H7 (cell line): ENCODE results near the gene ZP2. TPM values are rescaled to one million over a fixed set of nuclear protein-coding genes. Genes with fewer than 3 reads are reported as not detected.
"Not testable (repeated sequence)": the region's sequence is repeated elsewhere in the genome, so short reads cannot be mapped to it uniquely, and the experiment has no call there.

Source experiments
- DNase-seq: peaks from one replicate; pipeline ENCODE4 v3.0.0; 2012
- H3K27me3 ChIP-seq: 2 replicates; pipeline ENCODE4 v1.6.0; 2011; ENCODE audit warnings: mild to moderate bottlenecking, low read length; ENCODE audit not compliant: control insufficient read depth, insufficient read depth
- H3K36me3 ChIP-seq: replicated peaks from 2 replicates; pipeline ENCODE4 v1.5.1; 2011; ENCODE audit warnings: low read length; ENCODE audit not compliant: control insufficient read depth, insufficient read depth
- H3K4me3 ChIP-seq: 2 replicates; pipeline ENCODE4 v1.5.1; 2011; ENCODE audit warnings: low read depth, mild to moderate bottlenecking, control low read depth, low read length, moderate library complexity; ENCODE audit not compliant: insufficient read depth
- total RNA-seq: library from RNA; depleted of rRNA; stranded (reverse); fragments of >200 nt; shearing (Covaris generic); gene quantifications from 2 replicates; pipeline ENCODE4 v1.2.3, GENCODE V29; 2014; rRNA removed

ZP2 gene
- total RNA-seq, result not detected in 2 replicates

GRCh38 chr16:21211486-21211885, at the start of gene ZP2:
TSS of gene ZP2 (minus strand) at chr16:21211574. CDS start at chr16:21211547, 27 bp downstream.
- Histone ChIP-seq H3K36me3 (no peaks in the 10 kb centered on the region), H3K4me3 (no peak within 1 kb of the TSS), H3K27me3 (no peaks in the 10 kb centered on the region)
- no peak for DNase-seq

GRCh38 chr16:21257284-21257683, 45.9 kb upstream of the ZP2 start:
- DNase-seq, result no peak
- Histone ChIP-seq H3K27me3 (no peaks in the 10 kb centered on the region), H3K4me3 (no peak overlapping the region), H3K36me3 (no peaks in the 10 kb centered on the region)

DNA sequence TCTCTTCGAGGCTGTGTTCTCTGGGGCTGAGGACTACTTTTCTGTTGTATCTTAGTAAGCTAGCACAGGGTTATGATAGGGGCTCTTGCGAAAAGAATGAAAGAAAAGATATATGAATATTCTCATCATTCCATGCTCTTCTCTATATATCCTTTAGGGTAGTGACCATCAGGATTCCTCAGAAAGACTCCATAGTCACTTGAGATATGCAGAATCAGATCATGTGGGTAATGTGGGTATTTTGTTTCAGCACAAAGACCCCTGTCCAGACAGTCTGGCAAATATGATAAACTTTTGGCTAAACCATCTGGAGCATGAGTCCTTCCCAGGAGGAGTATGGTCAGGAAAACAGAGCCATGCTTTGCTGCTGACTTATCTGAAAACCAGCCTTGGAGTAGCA, 45.3 kb upstream of the ZP2 start:
- no peaks in the 10 kb centered on the region for H3K27me3 ChIP-seq
- DNase-seq, result no peak

DNA sequence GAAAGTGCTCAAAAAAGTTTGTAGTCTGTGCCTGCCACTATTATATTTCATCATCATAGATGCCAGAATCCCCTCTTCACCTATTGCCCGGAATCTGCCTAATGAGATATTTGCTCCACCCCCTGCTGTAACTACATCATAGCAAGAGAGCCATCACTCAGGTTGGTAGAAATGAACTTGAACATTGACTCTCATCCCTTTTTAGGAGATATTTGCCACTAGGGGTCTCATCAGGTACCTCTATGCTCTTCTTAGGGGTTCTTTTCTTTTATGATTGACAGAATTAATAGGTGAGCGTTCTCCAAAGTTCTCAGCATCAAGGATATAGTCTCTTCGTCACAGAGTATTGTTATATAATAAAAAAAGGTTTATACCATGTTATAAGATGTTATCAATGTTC, 42.1 kb upstream of the ZP2 start:
- no peak for DNase-seq
- Histone ChIP-seq H3K36me3 (no peaks in the 10 kb centered on the region), H3K4me3 (no peak overlapping the region), H3K27me3 (no peaks in the 10 kb centered on the region)

More for the DNA sequence above, 45.3 kb upstream of the ZP2 start:
- Histone ChIP-seq H3K4me3 (no peak overlapping the region), H3K36me3 (no peaks in the 10 kb centered on the region)

- Histone ChIP-seq H3K4me3 (no peak overlapping the region), H3K27me3 (no peaks in the 10 kb centered on the region), H3K36me3 (no peaks in the 10 kb centered on the region)
- no peak for DNase-seq
These were observed 38.9 kb upstream of the ZP2 start for GRCh38 chr16:21250072-21250923.

DNA sequence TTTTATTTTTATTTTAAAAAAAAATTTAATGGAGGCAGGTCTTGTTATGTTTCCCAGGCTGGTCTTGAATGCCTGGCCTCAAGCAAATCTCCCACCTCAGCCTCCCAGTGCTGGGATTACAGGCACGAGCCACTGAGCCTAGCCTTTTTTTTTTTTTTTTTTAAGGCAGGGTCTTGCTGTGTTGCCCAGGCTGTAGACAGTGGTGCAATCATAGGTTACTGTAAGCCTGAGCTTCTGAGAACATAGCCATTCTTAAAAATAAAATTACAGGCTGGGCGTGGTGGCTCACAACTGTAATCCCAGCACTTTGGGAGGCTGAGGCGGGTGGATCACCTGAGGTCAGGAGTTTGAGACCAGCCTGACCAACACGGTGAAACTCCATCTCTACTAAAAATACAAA, 36.8 kb upstream of the ZP2 start:
- DNase-seq, H3K36me3 ChIP-seq, H3K4me3 ChIP-seq, H3K27me3 ChIP-seq: not testable (repeated sequence)

DNA sequence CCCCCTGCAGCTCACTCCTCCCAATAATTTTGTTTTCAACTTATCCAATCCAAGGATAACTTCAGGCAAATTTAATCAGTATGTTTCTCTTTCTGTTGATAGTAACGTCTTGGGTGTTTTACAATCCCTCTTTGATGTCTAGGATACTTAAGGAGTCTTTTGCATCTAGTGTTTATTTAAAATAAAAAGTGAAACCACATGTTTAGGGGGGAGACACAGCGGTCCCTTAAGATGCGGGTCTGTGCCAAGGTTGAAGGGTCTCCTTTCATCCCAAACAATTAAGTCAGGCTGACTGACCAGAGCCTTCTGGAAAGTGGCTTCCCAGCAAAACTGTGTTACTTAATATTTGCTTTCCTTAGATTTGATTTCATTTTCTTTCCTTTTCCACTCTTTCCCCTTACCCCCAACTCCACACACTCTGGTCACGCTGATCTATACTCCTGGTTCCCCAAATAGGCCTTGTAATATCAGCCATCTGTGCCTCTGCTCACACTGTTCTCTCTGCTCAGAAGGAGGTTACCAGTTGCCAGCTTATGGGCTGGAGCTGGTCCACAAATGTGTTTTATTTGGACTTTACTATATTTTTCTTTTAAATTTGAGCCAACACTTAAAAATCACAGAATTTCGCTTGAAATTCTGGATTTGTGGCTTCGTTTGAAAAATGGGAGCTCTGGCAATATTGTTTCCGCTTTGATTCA, 33.3 kb upstream of the ZP2 start:
- no peaks in the 10 kb centered on the region for H3K36me3 ChIP-seq
- no peak overlapping the region for H3K4me3 ChIP-seq
- no peak for DNase-seq
- no peaks in the 10 kb centered on the region for H3K27me3 ChIP-seq

GRCh38 chr16:21242756-21243155, 31.4 kb upstream of the ZP2 start:
- H3K27me3 ChIP-seq, result no peaks in the 10 kb centered on the region
- H3K36me3 ChIP-seq, result no peaks in the 10 kb centered on the region
- no peak overlapping the region for H3K4me3 ChIP-seq
- DNase-seq, result no peak

DNA sequence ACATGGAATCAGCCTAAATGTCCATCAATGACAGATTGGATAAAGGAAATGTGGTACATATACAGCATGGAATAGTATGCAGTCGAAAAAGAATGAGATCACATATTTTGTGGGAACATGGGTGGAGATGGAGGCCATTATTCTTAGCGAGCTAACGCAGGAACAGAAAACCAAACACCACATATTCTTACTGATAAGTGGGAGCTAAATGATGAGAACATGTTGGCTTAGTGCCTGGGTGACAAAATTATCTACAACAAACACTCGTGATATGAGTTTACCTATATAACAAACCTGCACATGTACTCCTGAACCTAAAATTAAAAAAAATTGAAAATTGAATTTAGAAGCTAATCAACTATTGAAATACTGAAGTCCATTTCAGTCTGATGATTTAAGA, 28.3 kb upstream of the ZP2 start:
- Histone ChIP-seq H3K36me3 (no peaks in the 10 kb centered on the region), H3K27me3 (no peaks in the 10 kb centered on the region), H3K4me3 (no peak overlapping the region)
- no peak for DNase-seq

DNA sequence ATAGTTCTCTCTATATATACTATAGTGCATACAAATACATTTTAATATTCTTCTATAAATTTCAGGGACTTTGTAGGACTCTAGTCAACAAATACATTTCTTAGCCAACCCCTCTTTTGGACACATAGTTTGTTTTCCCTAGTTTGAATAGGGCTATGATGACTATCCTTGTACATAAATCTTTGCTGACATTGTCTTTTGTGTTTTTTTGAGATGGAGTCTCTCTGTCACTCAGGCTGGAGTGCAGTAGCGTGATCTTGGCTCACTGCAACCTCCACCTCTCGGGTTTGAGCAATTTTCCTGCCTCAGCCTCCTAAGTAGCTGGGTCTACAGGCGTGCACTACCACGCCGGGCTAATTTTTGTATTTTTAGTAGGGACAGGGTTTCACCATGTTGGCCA, 25.5 kb upstream of the ZP2 start:
- no peak for DNase-seq
- no peaks in the 10 kb centered on the region for H3K27me3 ChIP-seq
- H3K36me3 ChIP-seq, result no peaks in the 10 kb centered on the region
- H3K4me3 ChIP-seq, result no peak overlapping the region

- Histone ChIP-seq H3K27me3 (no peaks in the 10 kb centered on the region), H3K4me3 (no peak overlapping the region), H3K36me3 (no peaks in the 10 kb centered on the region)
- DNase-seq, result no peak
These were observed 23.8 kb upstream of the ZP2 start for GRCh38 chr16:21235199-21235585.

GRCh38 chr16:21233521-21234150, 22.3 kb upstream of the ZP2 start, which contains the start of gene ANKS4B:
TSS of gene ANKS4B (plus strand) at chr16:21233699. CDS start at chr16:21233738, 39 bp downstream.
- DNase-seq, result no peak
- no peak within 1 kb of the TSS for H3K4me3 ChIP-seq
- no peaks in the 10 kb centered on the region for H3K36me3 ChIP-seq
- H3K27me3 ChIP-seq, result no peaks in the 10 kb centered on the region

DNA sequence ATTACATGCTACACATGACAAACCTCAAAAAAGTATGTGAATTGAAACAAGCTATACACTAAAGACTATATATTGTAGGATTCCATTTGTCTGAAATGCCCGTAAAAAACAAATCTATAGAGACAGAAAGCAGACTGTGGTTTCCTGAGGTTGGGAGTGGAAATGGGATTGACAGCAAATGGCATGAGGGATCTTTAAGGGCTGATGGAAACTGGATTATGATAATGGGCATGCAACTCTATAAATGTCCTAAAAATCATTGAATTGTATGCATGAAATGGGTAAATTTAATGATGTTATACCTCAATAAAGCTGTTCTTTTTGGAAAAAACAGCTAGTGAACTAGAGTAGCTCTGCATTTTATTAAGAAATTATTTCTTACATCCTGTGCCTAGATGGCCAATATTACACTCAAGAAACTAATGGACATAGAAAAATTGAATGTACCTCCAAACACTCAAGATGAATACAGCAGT, 21.7 kb upstream of the ZP2 start:
- DNase-seq, result no peak
- peaks cover 1% of the 10 kb centered on the region; the same call in 1 of the 2 replicates for H3K27me3 ChIP-seq
- H3K36me3 ChIP-seq, result no peaks in the 10 kb centered on the region
- H3K4me3 ChIP-seq, result no peak overlapping the region

- H3K36me3 ChIP-seq, result no peaks in the 10 kb centered on the region
- H3K4me3 ChIP-seq, result no peak overlapping the region
- H3K27me3 ChIP-seq, result peaks cover 1% of the 10 kb centered on the region; the same call in 1 of the 2 replicates
- no peak for DNase-seq
These were observed 17.0 kb upstream of the ZP2 start for GRCh38 chr16:21228361-21228872.
